Frontal cortex (tissue), 4 donors: ENCODE data around the gene RGS3. TPM values are rescaled to one million over a fixed set of nuclear protein-coding genes. Genes with fewer than 3 reads are reported as not detected.

Experiments
- DNase-seq, 2 donors: peaks; one replicate each; pipeline ENCODE4 v3.0.0; 2012; ENCODE audit warnings: low spot score in 2 of 2
- FAIRE-seq: peaks from 2 replicates; lab custom pipeline; 2012; peaks lifted over from hg19 to GRCh38; lab: Jason Lieb, UNC
- total RNA-seq: library from RNA; depleted of rRNA; stranded (reverse); fragments of >200 nt; gene quantifications from one replicate; pipeline ENCODE4 v1.2.3, GENCODE V29; 2014
- donor health status: control.
- donor health status: control.
- donor health status: control.

RGS3 gene
- total RNA-seq, 1 donor from 2014 or later = 11.4 TPM

DNA sequence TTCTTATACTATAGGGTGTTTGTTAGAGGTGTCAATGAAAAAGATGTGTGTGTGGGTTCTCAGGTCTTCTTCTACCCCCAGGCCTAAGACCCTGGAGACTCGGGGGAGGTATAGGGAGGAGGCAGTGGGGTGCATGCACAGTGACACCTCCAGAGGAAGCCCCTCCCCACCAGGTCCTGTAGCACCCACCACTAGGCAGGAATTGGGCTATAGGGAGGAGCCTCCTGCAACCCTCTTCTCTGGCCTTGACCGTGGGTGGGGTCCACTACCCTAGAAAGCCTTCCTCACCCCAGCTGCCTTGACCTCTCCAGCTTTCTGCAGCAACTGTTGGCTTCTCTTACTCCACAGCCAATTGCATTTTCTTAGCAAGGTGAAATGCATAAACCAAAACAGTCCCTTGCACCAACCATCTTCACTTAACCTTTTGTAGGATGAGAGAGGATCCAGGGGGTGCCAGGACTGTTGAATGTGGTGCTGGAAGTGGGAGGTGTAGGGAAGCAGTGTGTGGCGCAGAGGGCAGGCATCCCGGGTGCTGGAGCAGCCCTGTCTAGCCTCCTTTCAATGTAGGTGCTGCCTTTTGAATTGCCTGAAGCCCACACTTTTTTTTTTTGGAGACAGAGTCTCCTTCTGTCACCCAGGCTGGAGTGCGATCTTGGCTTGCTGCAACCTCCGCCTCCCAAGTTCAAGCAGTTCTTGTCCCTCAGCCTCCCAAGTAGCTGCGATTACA is 128.5 kb downstream of the RGS3 start:
- DNase-seq (no peak), FAIRE-seq (no peak)

DNA sequence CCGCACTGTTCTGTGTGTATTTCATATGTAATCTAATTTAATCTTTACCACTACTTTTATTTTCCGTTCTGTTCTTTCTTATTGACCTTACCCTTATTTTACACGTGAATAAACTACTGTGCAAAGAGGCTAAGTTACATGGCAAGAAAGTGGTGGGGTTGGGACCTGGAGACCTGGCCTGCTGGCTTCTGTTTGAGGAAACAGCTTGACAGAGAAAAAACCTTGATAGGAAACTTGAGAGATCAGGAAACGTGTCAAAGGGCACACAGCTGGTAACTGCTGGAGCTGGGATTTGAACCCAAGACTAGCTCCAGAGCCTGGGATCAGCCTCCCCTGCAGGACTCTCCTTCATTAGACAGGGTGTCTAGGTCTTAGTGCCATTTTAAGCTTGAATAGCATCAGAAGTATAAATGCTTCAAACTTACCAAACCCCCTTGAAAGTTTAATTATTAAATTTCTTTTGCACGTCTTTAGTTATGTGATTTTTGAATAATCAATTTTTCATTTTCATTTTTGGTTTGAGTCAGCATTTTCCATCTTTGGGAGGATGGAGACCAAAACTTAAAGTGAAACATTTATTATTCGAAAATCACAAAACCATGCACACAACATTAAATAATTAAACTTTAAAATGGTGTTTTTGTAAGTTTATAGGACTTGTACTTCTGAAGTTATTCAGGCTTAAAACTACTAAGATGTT is 129.5 kb downstream of the RGS3 start:
- FAIRE-seq (no peak), DNase-seq (no peak)

DNA sequence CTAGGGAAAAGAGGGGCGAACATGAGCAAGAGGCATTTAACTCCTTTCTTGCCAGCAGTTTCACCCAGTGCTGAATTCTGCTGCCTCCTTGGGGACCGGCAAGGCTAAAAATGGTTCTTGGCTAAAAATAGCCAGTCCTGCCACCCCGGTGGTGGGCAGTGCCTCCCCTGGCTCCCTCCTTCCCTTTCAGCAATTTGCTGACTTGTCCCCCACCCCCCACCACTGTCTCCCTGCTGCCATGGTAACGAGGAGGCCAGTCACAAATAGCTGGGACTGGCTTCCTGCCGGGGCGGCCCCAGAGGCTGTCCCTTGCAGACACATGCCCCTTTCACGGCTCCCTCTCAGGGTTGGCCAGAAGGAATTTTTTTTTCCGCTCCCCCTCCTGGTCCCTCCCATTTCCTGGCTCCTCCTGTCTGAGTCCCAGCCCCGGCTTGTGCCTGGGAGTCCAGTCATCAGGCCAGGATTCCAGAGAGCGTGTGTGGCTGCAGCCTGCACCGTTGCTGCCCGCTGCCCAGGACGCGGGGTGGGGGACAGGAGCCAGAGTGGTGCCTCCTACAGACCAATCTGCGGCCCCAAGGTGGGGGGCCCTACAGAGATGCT is 130.3 kb downstream of the RGS3 start:
- DNase-seq (peak; percentile 69 to 87), FAIRE-seq (no peak)

DNA sequence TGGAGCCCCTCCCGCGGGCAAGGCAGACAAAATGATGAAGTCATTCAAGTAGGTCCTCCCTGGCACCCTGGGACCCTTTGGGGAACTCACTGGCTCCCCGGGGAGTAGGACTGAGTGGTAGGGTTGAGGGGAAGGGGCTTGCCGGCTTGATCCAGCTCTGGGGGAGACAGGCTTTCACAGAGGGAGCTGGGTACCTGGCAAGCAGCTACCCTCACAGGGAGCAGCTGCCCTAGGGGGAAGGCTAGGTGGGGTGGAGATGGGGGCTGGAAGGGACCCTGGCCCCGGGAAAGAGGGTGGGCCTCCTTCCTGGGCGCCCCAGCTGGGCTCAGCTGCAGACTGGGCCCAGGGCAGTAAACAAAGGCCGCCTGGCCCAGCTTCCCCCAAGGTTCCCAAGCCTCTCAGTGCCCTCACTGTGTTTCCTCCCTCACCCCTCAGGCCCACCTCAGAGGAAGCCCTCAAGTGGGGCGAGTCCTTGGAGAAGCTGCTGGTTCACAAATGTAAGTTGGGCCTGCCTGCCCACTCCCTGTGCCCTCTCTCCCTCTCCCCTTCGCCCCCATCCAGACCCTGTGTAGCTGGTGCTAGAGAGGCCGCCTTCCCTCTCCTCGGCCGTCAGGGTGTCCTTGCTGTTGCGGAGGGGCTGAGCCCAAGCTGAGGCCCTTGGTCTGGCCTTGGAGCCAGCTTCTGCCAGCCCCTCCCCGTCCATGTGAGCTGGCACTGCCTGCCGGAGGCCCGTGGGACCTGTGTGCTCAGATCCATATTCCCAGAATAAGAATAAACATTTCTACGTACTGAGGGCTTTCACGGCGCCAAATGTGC is 131.2 kb downstream of the RGS3 start:
- FAIRE-seq = no peak
- no peak for DNase-seq

DNA sequence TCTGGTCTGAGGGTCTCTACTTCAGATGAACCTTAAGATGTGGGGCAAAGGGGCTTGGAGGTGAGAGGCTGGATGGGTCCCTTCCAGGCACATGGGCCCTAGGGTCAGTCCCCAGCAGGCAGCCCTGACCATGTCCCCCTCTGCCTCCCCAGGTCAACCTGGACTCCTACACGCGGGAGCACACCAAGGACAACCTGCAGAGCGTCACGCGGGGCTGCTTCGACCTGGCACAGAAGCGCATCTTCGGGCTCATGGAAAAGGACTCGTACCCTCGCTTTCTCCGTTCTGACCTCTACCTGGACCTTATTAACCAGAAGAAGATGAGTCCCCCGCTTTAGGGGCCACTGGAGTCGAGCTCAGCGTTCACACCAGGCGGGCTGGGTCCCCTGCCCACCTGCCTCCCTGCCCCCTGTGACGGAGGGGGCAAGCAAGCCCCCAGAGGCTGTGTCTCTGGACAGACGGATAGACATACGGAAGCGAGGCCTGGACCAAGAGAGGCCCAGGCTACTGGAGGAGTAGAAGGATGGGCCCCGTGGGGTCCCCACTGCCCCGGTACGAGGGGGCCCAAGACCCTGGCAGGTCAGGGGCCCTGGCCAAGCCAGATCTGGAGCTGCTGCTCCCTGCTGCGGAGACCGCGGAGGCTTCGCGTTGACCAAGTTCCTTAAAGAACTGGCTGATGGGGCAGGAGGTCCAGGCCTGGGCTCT is 133.2 kb downstream of the RGS3 start:
- FAIRE-seq = no peak
- no peak for DNase-seq

DNA sequence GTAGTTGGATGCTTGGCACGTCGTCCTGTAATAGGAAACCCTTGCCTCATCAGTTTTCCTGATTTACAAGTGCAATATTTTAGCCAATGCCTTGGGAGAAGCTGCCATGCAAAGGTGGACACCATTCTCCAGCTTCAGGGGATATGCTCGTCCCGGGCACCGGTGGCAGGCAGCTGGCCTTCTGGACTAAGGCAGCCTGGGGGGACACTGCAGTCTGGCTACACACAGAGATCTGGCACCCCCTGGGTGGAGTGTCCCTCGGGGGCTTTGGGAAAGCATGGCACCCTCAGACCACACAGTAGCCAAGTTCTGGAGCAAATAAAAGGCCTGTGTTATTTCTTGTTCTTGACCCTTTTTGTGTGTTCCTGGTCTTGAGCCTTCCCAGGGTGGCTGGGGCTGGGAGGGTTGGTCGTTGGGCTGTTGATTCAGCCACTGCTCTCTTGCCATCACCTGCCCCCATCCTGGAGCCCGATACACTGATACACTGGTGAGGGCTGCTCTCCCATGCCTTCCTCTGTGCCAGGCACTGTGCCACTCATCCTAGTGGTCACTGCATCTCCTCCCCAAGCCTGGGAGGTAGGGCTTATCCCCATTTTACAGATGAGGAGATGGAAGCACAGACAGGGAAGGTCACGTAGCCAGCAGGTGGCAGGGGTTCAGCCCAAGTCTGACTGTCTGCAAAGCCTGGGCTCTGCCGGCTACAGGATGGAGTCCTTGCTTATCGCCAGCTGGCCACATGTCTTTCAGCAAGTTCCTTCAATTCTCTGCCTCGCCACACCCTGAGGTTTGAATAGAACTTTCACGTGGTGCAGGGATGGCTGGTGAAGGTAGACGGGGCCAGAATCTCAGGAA is 134.1 kb downstream of the RGS3 start:
- FAIRE-seq (no peak), DNase-seq (no peak)

DNA sequence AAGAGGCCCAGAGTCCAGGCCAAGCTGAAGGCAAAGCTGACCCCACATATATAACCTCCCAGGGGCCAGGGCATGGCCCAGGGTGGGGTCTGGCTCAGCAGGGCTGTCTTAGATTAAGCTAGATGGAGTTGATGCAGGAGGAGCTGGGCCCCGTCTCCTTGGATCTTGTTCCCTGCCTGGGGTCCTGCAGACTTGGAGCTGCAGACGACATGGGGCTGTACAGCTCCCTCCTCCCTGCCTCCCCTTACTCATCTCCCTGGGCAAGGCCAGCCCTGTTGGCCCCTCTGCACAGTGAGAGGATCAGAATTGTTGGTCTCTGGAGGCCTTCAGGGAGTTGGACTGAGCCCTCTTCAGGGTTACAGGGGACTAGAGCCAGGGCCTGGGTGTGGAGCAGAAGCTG is 134.9 kb downstream of the RGS3 start:
- DNase-seq (no peak), FAIRE-seq (no peak)

DNA sequence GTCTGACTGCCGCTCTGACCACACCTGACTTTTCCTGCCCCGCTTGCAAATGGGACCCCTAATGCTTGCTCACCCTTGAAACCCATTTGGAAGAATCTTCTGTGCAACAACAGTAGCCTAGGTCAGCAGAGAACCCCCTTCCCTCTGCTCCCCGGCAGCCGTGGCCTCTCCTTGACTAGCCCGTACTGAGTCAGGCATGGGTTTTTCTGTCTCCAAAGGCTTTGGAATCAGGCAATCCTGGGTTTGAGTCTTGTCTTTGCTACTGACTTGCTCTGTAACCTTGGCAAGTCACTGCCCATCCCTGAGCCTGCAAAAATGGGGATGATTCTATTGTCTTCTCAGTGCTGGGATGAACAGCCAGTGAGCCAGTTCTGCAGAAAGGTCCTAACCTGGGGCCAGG is 135.4 kb downstream of the RGS3 start:
- no peak for FAIRE-seq
- DNase-seq = no peak

DNA sequence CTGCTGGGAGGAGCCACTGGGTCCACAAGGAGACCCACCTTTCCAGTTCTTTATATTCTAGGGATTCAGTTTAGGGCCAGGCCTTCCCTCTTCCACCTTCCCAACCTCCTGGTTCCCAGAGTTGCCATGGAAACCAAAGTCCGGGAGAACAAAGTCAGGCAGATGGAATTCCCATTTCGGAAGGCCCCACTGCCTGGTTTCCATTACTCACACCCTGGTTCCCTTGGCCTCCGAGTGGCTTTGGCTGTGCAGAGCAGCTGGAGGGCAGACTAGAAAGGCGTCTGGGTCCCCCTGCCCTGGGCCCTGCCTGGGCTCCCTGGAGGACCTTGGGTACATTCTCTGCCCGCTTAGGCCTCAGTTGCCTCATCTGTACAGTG is 136.1 kb downstream of the RGS3 start:
- FAIRE-seq = no peak

DNA sequence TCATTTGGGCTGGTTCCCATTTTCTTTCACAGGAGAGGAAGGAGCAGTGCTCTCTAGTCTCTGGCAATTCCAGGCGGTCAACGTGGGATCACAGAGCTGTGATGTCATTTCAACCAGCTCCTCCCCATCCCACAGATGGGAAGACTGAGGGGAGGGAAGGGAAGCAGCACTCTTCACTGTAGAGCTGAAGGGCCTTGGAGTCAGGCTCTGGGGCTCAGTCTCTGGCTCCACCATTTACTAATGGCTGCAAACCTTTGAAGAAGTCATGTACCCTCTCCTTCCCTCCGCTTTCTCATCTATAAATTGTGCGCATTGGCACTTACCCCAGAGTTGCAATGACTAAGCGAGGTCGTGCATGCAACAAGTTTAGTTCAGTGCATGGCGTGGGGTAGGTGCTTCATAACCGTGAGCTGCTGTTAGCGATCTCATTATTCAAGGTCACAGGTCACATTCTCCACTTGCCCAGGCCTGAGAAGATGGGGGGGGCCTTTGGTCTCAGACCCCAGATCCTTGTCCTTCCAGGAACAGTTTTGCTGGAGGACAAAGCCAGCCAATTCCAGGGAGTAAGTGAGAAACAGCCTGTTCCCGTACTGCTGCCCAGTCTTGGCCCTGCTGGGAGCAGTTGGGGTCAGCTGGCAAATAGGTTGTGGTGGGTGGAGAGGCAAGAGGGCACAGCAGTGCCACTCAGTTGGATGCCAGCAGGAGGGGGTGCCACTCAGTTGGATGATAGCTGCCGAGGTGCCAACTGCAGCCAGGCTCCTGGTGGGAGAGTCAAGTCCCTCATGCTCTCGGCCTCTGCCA is 136.7 kb downstream of the RGS3 start:
- DNase-seq (no peak), FAIRE-seq (no peak)

More for the DNA sequence above, 136.1 kb downstream of the RGS3 start:
- no peak for DNase-seq

DNA sequence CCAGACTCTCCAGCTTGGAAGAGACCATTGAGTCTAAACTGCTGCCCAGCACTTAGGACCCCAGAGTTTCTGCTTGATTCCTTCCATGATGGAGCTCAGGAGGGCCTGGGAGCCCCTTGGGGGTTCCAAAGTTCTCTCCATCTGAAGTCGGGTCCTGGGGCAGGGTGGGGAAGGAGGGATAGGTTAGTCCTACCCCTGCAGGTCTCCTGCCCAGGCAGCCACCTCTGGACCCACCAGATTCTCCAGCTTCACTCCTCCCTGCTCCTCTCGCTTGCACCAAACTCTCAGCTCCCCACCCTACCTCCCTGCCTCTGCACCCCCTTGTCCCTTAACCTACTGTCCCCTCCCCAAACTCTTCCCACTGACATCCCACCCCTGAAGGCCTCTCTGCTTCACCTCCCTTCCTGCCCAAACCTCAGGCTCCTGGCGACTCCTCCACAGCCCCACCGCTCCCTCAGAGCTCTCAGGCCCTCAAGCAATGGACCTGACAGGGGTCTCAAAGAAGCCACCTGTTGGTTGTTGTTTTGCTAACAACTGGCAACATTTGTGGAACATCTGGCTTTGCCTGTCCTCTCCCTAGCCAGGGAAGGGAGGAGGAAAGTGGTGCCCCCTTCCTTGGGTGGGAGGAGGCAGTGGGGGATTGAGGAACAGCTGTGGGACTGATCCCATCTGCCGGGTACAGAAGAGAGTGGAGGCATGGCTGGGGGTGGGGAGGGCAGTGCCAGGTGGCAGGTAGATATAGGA is 137.5 kb downstream of the RGS3 start:
- no peak for FAIRE-seq
- no peak for DNase-seq

DNA sequence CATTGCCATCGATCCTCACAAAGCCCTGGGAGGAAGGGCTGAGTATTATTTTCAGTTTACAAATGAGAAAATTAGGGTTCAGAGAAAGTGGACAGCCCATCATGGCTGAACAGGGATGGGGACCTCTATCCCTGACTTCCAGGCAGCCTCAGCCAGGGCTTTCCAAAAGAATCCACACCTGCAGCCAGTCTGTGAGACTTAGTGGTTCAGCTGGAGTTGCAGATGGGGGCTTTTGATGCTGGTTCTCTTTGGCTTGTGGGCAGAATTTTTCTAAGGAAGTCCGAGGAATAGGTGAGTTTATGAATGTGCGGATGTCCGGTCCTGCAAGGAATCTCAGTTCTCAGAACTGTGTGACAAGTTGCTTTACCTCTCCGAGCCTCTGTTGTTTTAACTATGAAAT is 138.1 kb downstream of the RGS3 start:
- no peak for DNase-seq
- FAIRE-seq = no peak

DNA sequence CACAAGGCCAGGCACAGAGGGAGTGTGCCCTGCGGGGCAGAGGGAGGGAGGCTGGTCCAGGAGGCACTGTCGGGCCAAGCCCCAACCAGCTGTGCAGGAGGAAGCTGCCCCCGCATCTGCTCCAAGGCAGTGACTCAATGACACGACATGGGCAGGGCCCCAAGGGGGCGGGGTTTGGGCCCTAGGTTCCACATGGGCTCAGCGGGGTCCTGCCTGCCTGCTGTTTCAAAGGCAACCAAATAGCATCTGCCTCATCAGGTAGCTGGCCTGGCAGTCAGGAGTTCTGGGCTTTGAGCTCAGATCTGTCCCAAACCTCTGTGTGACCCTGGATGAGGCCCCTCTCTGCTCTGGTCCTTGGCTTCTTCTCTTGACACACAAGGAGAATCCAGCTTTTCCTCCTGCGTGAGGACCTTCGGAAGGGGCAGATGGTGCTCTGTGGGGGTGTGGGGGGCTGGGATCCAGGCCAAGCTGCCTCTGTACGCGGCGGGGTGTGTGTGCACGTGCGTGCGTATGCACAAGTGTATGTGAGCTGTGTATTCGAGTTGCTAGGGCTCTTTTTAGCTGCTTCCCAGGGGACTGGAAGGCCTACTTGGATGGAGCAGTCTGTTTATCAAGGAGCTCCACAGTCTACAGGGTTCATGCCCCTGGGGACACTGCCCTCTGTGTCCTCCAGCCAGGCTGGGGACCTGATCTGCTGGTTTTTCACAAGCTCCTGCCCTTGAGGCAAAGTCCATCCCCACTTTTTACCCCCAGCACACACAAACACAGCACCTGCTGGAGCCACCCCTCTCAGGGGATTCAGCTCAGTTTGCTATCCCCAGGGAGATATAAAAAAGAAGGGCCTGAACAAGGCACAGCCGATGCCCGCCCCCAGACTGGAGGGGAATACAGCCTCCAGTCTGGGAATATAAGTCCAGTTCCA is 138.9 kb downstream of the RGS3 start:
- FAIRE-seq = no peak
- peak in 1 of 2 donors; percentile 60 for DNase-seq

DNA sequence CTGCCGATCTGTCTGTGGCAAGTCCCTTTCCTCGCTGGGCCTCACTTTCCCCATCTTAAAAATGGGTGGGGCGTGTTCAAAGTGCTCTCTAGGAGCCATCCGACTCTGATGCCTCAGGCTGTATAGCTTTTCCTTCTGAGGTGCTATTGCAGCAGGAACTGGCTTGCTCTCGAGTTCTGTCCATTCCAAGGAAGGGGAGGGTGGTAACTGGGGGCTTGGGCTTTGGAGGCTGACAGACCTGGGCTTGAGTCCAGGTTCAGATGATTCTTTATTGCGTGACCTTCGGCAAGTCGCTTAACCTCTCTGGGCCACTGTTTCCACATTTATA is 139.5 kb downstream of the RGS3 start:
- DNase-seq = no peak
- FAIRE-seq = no peak

DNA sequence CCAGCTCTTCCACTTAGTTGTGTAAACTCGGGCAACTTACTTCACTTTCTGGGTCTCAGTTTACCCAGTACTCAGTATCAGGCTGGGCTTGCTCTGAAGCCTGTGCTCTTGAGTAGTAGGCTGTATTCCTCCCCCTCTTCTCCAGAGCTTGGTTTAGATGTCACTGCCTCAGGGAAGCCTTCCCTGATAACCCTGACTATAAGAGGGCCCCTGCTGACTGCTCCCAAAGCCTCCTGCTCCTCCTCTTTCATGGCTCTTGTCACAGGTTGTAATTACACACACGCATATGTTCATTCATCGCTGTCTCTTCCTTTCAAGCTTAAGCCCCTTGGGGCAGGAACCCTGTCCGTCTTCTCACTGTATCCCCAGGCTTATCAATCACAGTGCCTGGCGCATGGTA is 140.2 kb downstream of the RGS3 start:
- DNase-seq = no peak
- no peak for FAIRE-seq

DNA sequence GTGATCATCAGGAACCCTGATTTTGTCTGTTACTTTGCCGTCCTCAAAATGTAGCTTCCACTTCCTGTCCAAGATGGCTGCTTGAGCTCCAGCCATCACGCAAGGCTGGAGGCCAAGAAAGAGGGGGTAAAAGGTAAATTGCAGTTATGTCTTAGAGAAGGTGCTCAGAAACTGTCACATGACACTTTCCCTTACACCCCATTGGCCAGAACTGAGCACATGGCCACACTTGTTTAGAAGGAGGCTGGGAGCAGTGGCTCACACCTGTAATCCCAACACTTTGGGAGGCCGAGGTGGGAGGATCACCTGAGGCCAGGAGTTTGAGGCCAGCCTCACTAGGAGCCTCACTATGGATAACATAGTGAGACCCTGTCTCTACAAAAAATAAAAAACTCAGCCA is 140.9 kb downstream of the RGS3 start:
- FAIRE-seq (no peak), DNase-seq (no peak)

DNA sequence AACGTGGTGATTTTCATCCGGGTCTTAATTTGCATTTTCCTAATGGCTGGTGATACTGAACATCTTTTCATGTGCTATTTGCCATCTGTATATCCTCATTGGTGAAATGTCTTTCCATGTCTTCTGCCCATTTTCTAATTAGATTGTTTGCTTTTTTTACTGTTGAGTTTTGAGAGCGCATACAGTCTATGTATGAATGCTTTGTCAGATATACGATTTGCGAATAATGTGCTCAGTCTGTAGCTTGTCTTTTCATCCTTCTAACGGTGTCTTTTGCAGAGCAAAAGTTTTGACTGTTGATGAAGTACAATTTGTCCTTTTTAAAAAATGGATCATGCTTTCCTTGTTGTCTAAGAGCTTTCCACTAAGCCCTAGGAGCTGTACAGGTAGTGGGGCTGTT is 143.0 kb downstream of the RGS3 start:
- DNase-seq (no peak), FAIRE-seq (no peak)
